Liver (tissue), 9 donors: ENCODE results near the gene NKX1-1. TPM values are rescaled to one million over a fixed set of nuclear protein-coding genes. Genes with fewer than 3 reads are reported as not detected.

Experiments used
- DNase-seq: peaks from one replicate; pipeline ENCODE4 v3.0.0-alpha.2; 2017; ENCODE audit warnings: low spot score
- H3K27ac ChIP-seq, 2 donors: one replicate each; pipeline ENCODE4 v1.7.0; 2013; ENCODE audit warnings: inconsistent platforms in 2 of 2, low read length in 2 of 2, control low read depth in 1 of 2, low read depth in 1 of 2, mild to moderate bottlenecking in 1 of 2
- H3K27me3 ChIP-seq, 4 donors: one replicate each; pipeline versions ENCODE4 v1.6.1 to v1.7.0; 2013; ENCODE audit warnings: low read length in 3 of 4, inconsistent platforms in 1 of 4, mild to moderate bottlenecking in 1 of 4, moderate library complexity in 1 of 4; ENCODE audit not compliant: control insufficient read depth in 4 of 4, insufficient read depth in 4 of 4
- H3K36me3 ChIP-seq, 4 donors: one replicate each; pipeline versions ENCODE4 v1.6.1 to v1.7.0; 2013; ENCODE audit warnings: low read length in 3 of 4, mild to moderate bottlenecking in 3 of 4, low read depth in 1 of 4, moderate library complexity in 1 of 4; ENCODE audit not compliant: control insufficient read depth in 4 of 4, insufficient read depth in 3 of 4
- H3K4me1 ChIP-seq, 4 donors: one replicate each; pipeline versions ENCODE4 v1.6.1 to v1.7.0; 2013; ENCODE audit warnings: low read length in 3 of 4, mild to moderate bottlenecking in 3 of 4, moderate library complexity in 1 of 4; ENCODE audit not compliant: control insufficient read depth in 4 of 4, insufficient read depth in 4 of 4
- H3K4me3 ChIP-seq, 3 donors: one replicate each; pipeline versions ENCODE4 v1.6.1 to v1.7.0; 2013; ENCODE audit warnings: low read length in 3 of 3, control low read depth in 1 of 3, low read depth in 1 of 3, mild to moderate bottlenecking in 1 of 3
- H3K9ac ChIP-seq, 2 donors: one replicate each; pipeline ENCODE4 v1.7.0; 2013; ENCODE audit warnings: low read length in 2 of 2, mild to moderate bottlenecking in 2 of 2, moderate library complexity in 2 of 2, control low read depth in 1 of 2, low read depth in 1 of 2
- H3K9me3 ChIP-seq, 4 donors: one replicate each; pipeline versions ENCODE4 v1.6.1 to v1.7.0; 2013; ENCODE audit warnings: low read length in 3 of 4; ENCODE audit not compliant: control insufficient read depth in 4 of 4
- ATF3 ChIP-seq: IDR thresholded peaks from 2 replicates; pipeline ENCODE4 v1.6.1; 2016; ENCODE audit warnings: antibody characterized with exemption
- EGR1 ChIP-seq, 2 donors: IDR thresholded peaks; 2 replicates each; pipeline ENCODE4 v1.6.1; 2016 to 2018; ENCODE audit warnings: antibody characterized with exemption in 2 of 2, low read depth in 2 of 2
- FOXA1 ChIP-seq: IDR thresholded peaks from 2 replicates; pipeline ENCODE4 v1.6.1; 2016; ENCODE audit warnings: antibody characterized with exemption
- FOXA2 ChIP-seq: IDR thresholded peaks from 2 replicates; pipeline ENCODE4 v1.6.1; 2016; ENCODE audit warnings: antibody characterized with exemption
- HNF4G ChIP-seq: IDR thresholded peaks from 2 replicates; pipeline ENCODE4 v1.6.1; 2016; ENCODE audit warnings: antibody characterized with exemption
- JUND ChIP-seq, 2 donors: IDR thresholded peaks; 2 replicates each; pipeline ENCODE4 v1.6.1; 2016; ENCODE audit warnings: antibody characterized with exemption in 2 of 2
- NR2F2 ChIP-seq: IDR thresholded peaks from 2 replicates; pipeline ENCODE4 v1.6.1; 2016; ENCODE audit warnings: antibody characterized with exemption
- RAD21 ChIP-seq, 2 donors: IDR thresholded peaks; 2 replicates each; pipeline ENCODE4 v1.6.1; 2016; ENCODE audit warnings: antibody characterized with exemption in 2 of 2, mild to moderate bottlenecking in 2 of 2
- RXRA ChIP-seq, 2 donors: IDR thresholded peaks; 2 replicates each; pipeline ENCODE4 v1.6.1; 2017 to 2018; ENCODE audit warnings: antibody characterized with exemption in 2 of 2, mild to moderate bottlenecking in 1 of 2
- SP1 ChIP-seq: IDR thresholded peaks from 2 replicates; pipeline ENCODE4 v1.6.1; 2018; ENCODE audit warnings: antibody characterized with exemption, mild to moderate bottlenecking
- TAF1 ChIP-seq: conservative IDR thresholded peaks from 2 replicates; pipeline ENCODE4 v1.6.1; 2016; ENCODE audit warnings: antibody characterized with exemption, mild to moderate bottlenecking
- YY1 ChIP-seq: IDR thresholded peaks from 2 replicates; pipeline ENCODE4 v1.6.1; 2016; ENCODE audit warnings: antibody characterized with exemption, mild to moderate bottlenecking
- whole genome bisulfite sequencing: extraction: QIAGEN DNeasy Blood & Tissue Kit; methylation state at CpG from one replicate; pipeline ENCODE4 v1.1.7; 2013; 5-methylcytosine and 5-hydroxymethylcytosine counted together
- polyA plus RNA-seq, 2 donors: library from polyadenylated mRNA; stranded (reverse) in 1 of 2; unstranded in 1 of 2; fragments of 200-250 nt in 1 of 2; fragments of >200 nt in 1 of 2; fragmentation: Nextera tagmentation in 1 of 2; extraction: Ambion mirVana in 1 of 2; gene quantifications; one replicate each; pipeline versions ENCODE4 v1.2.1 to v1.2.3, GENCODE V29; 2013 to 2015
- total RNA-seq, 2 donors: library from RNA; depleted of rRNA; stranded (reverse); fragments of >200 nt; gene quantifications; one replicate each; pipeline ENCODE4 v1.2.3, GENCODE V29; 2014
- TF ChIP-seq, protein P1 (sequence below): fragments of 150-350 bp; IDR thresholded peaks from 2 replicates; pipeline ENCODE4 v1.5.1; 2017; ENCODE audit warnings: improper control_type of control experiment, low read depth, low read length; ENCODE audit not compliant: missing input control
- TF ChIP-seq, protein P2 (sequence below): IDR thresholded peaks from 2 replicates; pipeline ENCODE4 v1.6.1; 2016; ENCODE audit warnings: antibody characterized with exemption
- donor health status: healthy.
- donor health status: healthy.
- donor health status: healthy.
- donor health status: healthy.
- donor health status: healthy.

The NKX1-1 gene
- total and polyA plus RNA-seq, 4 donors = not detected

GRCh38 chr4:1399508-1400190 lies 6.6 kb downstream of the NKX1-1 start:
- H3K9ac ChIP-seq = no peak overlapping the region
- peaks cover 2 to 29% (median 5%) of the 10 kb centered on the region in 4 donors for H3K27me3 ChIP-seq
- no peak overlapping the region for H3K4me3 ChIP-seq
- peaks cover 2 to 8% (median 4%) of the 10 kb centered on the region in 4 donors for H3K9me3 ChIP-seq
- H3K36me3 ChIP-seq = peaks cover 0 to under 1% (median 0%) of the 10 kb centered on the region in 4 donors
- DNase-seq = no peak
- TF ChIP-seq HNF4G (no peak), TAF1 (no peak), ATF3 (no peak), RAD21 (IDR thresholded peaks at IDR 0.05) (no peak), SP1 (no peak), YY1 (no peak)
- WGBS = 76% methylated on average over 15 of the region's 15 CpGs
- no peak overlapping the region for H3K27ac ChIP-seq
- H3K4me1 ChIP-seq = peaks cover 0 to 13% (median 6%) of the 10 kb centered on the region in 4 donors

DNA sequence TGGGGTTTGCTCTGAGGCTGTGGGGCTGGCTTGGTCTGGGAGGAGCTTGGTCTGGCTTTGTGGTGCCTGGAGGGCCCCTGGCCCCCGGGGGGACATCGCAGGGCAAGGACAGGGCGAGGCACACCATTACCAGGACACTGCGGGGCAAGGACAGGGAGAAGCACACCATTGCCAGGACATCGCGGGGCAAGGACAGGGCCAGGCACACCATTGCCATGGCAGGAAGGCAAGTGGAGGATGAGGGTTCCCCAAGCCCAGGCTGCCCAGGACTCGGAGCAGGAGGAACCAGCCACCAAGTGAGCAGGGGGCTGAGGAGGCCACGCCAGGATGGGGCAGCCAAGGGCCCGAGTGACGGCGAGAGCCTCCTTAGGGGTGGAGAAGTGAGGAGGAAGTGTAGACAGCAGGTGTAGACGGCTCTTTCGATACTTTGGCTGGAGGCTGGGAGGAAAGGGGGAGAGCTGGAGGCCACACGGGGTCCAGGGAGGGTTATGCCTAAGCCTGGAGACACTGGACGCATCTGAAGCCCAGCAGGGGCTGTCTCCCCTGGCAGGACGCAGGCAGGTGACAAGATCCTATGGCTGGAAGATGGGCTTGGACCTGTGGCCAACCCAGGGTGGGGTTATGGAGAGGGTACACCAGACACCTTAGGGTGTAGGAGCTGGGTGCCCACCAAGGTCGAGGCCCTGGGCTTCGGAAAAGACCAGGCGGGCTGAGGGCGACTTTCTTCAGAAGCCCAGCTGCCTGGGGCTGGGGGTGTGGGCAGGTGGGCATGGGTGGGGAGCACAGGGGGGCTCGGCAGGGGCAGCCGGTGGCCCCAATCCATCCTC lies 7.3 kb downstream of the NKX1-1 start:
- no peak overlapping the region for H3K27ac ChIP-seq
- no peak overlapping the region for H3K4me3 ChIP-seq
- no peak overlapping the region for H3K9ac ChIP-seq
- TF ChIP-seq, protein P1, sequence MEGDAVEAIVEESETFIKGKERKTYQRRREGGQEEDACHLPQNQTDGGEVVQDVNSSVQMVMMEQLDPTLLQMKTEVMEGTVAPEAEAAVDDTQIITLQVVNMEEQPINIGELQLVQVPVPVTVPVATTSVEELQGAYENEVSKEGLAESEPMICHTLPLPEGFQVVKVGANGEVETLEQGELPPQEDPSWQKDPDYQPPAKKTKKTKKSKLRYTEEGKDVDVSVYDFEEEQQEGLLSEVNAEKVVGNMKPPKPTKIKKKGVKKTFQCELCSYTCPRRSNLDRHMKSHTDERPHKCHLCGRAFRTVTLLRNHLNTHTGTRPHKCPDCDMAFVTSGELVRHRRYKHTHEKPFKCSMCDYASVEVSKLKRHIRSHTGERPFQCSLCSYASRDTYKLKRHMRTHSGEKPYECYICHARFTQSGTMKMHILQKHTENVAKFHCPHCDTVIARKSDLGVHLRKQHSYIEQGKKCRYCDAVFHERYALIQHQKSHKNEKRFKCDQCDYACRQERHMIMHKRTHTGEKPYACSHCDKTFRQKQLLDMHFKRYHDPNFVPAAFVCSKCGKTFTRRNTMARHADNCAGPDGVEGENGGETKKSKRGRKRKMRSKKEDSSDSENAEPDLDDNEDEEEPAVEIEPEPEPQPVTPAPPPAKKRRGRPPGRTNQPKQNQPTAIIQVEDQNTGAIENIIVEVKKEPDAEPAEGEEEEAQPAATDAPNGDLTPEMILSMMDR = no peak
- TF ChIP-seq, protein P2, sequence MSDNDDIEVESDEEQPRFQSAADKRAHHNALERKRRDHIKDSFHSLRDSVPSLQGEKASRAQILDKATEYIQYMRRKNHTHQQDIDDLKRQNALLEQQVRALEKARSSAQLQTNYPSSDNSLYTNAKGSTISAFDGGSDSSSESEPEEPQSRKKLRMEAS = no peak
- TF ChIP-seq ATF3 (no peak), TAF1 (no peak), FOXA1 (no peak), NR2F2 (no peak), JUND (IDR thresholded peaks at IDR 0.05) (no peak), EGR1 (IDR thresholded peaks at IDR 0.05; ENCODE audit: low read depth in 2 of 2) (no peak), HNF4G (no peak), FOXA2 (no peak), RXRA (IDR thresholded peaks at IDR 0.05) (no peak)
- peaks cover under 1 to 22% (median 4%) of the 10 kb centered on the region in 4 donors for H3K27me3 ChIP-seq
- 94% methylated on average over 22 of the region's 22 CpGs for WGBS
- H3K4me1 ChIP-seq = peaks cover 0 to 12% (median 5%) of the 10 kb centered on the region in 4 donors
- H3K36me3 ChIP-seq = peaks cover 0 to 4% (median under 1%) of the 10 kb centered on the region in 4 donors
- peaks cover 2 to 8% (median 5%) of the 10 kb centered on the region in 4 donors for H3K9me3 ChIP-seq
- no peak for DNase-seq
